GM12878 (cell line): ENCODE results near the gene WEE2.

ENCODE experiments used
- CREM ChIP-seq: IDR thresholded peaks from 2 replicates; pipeline ENCODE4 v1.6.1; 2014; ENCODE audit warnings: antibody characterized with exemption, low read depth
- EGR1 ChIP-seq, 2 experiments: IDR thresholded peaks; 1 replicate in 1 of 2; 2 replicates in 1 of 2; pipeline ENCODE4 v1.6.1; 2011 to 2012; ENCODE audit warnings: low read depth in 2 of 2, low read length in 2 of 2, borderline replicate concordance in 1 of 2, mild to moderate bottlenecking in 1 of 2, moderate library complexity in 1 of 2
- MYC ChIP-seq: IDR thresholded peaks from 2 replicates; pipeline ENCODE4 v1.6.1; 2011; ENCODE audit warnings: mild to moderate bottlenecking, low read length, moderate library complexity, inconsistent platforms; ENCODE audit not compliant: insufficient read depth, insufficient replicate concordance, insufficient read length, severe bottlenecking
- RB1 ChIP-seq: fragments of 450-650 bp; formaldehyde crosslinking; IDR thresholded peaks from 2 replicates; pipeline ENCODE4 v1.6.1; 2017; ENCODE audit warnings: mild to moderate bottlenecking, borderline replicate concordance
- REST ChIP-seq: IDR thresholded peaks from 2 replicates; pipeline ENCODE4 v1.6.1; 2012; ENCODE audit warnings: mild to moderate bottlenecking, low read depth, low read length
- SIN3A ChIP-seq: IDR thresholded peaks from 2 replicates; pipeline ENCODE4 v1.6.1; 2012; ENCODE audit warnings: low read depth, low read length, improper control_type of control experiment
- TF ChIP-seq, protein P1 (sequence below), 3 experiments: IDR thresholded peaks in 2 of 3; conservative IDR thresholded peaks in 1 of 3; 2 replicates each; pipeline ENCODE4 v1.5.1; 2011; ENCODE audit warnings: low read depth in 3 of 3, low read length in 3 of 3, mild to moderate bottlenecking in 3 of 3, control low read depth in 2 of 3, moderate library complexity in 2 of 3, inconsistent platforms in 1 of 3, mixed read lengths in 1 of 3; ENCODE audit not compliant: control insufficient read depth in 2 of 3, insufficient read depth in 1 of 3; ENCODE audit errors: extremely low read depth in 1 of 3

DNA sequence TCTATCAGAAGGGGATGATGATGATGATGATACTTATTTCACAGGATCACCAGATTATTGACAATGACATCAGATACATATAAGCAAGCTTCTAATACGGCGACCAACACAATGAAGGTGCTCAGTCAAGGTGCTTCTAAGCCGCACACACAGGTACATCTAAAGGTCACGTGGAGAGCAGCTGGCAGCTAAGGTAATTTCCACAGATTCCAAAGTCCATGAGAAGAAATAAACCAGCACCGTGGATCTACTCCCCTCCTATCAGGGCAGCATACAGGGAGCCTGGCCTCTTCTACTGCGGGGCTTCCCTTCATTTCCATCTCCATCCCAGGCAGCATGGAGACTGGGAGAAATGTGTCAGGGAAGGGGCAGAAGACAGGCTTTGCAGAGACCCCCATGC, 43.7 kb upstream of the WEE2 start:
- TF ChIP-seq RB1 (no peak), MYC (no peak), EGR1 (IDR thresholded peaks at IDR 0.05; ENCODE audit: borderline replicate concordance in 1 of 2, low read depth in 2 of 2, low read length in 2 of 2) (no peak), SIN3A (no peak), CREM (no peak), REST (no peak)
- TF ChIP-seq, protein P1, sequence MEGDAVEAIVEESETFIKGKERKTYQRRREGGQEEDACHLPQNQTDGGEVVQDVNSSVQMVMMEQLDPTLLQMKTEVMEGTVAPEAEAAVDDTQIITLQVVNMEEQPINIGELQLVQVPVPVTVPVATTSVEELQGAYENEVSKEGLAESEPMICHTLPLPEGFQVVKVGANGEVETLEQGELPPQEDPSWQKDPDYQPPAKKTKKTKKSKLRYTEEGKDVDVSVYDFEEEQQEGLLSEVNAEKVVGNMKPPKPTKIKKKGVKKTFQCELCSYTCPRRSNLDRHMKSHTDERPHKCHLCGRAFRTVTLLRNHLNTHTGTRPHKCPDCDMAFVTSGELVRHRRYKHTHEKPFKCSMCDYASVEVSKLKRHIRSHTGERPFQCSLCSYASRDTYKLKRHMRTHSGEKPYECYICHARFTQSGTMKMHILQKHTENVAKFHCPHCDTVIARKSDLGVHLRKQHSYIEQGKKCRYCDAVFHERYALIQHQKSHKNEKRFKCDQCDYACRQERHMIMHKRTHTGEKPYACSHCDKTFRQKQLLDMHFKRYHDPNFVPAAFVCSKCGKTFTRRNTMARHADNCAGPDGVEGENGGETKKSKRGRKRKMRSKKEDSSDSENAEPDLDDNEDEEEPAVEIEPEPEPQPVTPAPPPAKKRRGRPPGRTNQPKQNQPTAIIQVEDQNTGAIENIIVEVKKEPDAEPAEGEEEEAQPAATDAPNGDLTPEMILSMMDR (IDR thresholded peaks at IDR 0.05 in 2 of 3, conservative IDR thresholded peaks at IDR 0.05 in 1 of 3; ENCODE audit: control insufficient read depth in 2 of 3, extremely low read depth in 1 of 3, insufficient read depth in 1 of 3, low read depth in 3 of 3, low read length in 3 of 3), result no peak
